Mesothelial cell of epicardium (in vitro differentiated cells): ENCODE results near the gene MMP10. TPM values are rescaled to one million over a fixed set of nuclear protein-coding genes. Genes with fewer than 3 reads are reported as not detected.
"Not testable (repeated sequence)": the region's sequence is repeated elsewhere in the genome, so short reads cannot be mapped to it uniquely, and the experiment has no call there.

Source experiments
- DNase-seq, 2 experiments: peaks; one replicate each; pipeline ENCODE4 v3.0.0; 2021; ENCODE audit warnings: low spot score in 2 of 2; ENCODE audit not compliant: unreplicated experiment in 2 of 2
- H3K27ac Mint-ChIP-seq: 2 replicates; pipeline ENCODE4 v1.8.0; 2021; ENCODE audit warnings: mixed read lengths
- H3K27me3 Mint-ChIP-seq: 2 replicates; pipeline ENCODE4 v1.8.0; 2021; ENCODE audit warnings: low read depth, mixed read lengths
- H3K36me3 Mint-ChIP-seq: 2 replicates; pipeline ENCODE4 v1.8.0; 2021; ENCODE audit warnings: mixed read lengths
- H3K4me1 Mint-ChIP-seq: 2 replicates; pipeline ENCODE4 v1.8.0; 2021; ENCODE audit warnings: mixed read lengths
- H3K4me3 Mint-ChIP-seq: 2 replicates; pipeline ENCODE4 v1.8.0; 2021; ENCODE audit warnings: mild to moderate bottlenecking, moderate library complexity, mixed read lengths
- H3K9me3 Mint-ChIP-seq: 2 replicates; pipeline ENCODE4 v1.8.0; 2021; ENCODE audit warnings: mixed read lengths
- CTCF ChIP-seq: fragments of 200-600 bp; sonication (generic); IDR thresholded peaks from one replicate; pipeline ENCODE4 v1.5.0; 2021; ENCODE audit warnings: antibody characterized with exemption; ENCODE audit not compliant: unreplicated experiment
- total RNA-seq: library from RNA; stranded (reverse); gene quantifications from 3 replicates; pipeline ENCODE4 v1.2.1, GENCODE V29; 2021

The MMP10 gene
- total RNA-seq, 1 donor from 2014 or later, result not detected

- peak in 1 of 2 experiments; percentile 43 for DNase-seq
- peak; percentile 53 for TF ChIP-seq CTCF
- Mint-ChIP-seq H3K4me3 (no peak overlapping the region), H3K9me3 (peaks cover 4% of the 10 kb centered on the region), H3K27me3 (no peaks in the 10 kb centered on the region), H3K27ac (no peak overlapping the region), H3K36me3 (peaks cover under 1% of the 10 kb centered on the region), H3K4me1 (no peaks in the 10 kb centered on the region)
These were observed 47.1 kb downstream of the MMP10 start for GRCh38 chr11:102733232-102733875.

- not testable (repeated sequence) for H3K27ac Mint-ChIP-seq, H3K27me3 Mint-ChIP-seq, H3K36me3 Mint-ChIP-seq, DNase-seq, H3K9me3 Mint-ChIP-seq, H3K4me3 Mint-ChIP-seq, H3K4me1 Mint-ChIP-seq
These were observed 49.5 kb downstream of the MMP10 start for GRCh38 chr11:102730944-102731343.

- TF ChIP-seq CTCF, result no peak
- no peaks in the 10 kb centered on the region for H3K36me3 Mint-ChIP-seq
- H3K27ac Mint-ChIP-seq, result no peak overlapping the region
- no peaks in the 10 kb centered on the region for H3K27me3 Mint-ChIP-seq
- DNase-seq, result no peak
- H3K9me3 Mint-ChIP-seq, result no peaks in the 10 kb centered on the region
- H3K4me3 Mint-ChIP-seq, result no peak overlapping the region
- H3K4me1 Mint-ChIP-seq, result no peaks in the 10 kb centered on the region
These were observed 50.3 kb downstream of the MMP10 start for GRCh38 chr11:102729849-102730815.

GRCh38 chr11:102727890-102728289 is 52.5 kb downstream of the MMP10 start:
- no peaks in the 10 kb centered on the region for H3K9me3 Mint-ChIP-seq
- no peak overlapping the region for H3K4me3 Mint-ChIP-seq
- H3K27me3 Mint-ChIP-seq, result no peaks in the 10 kb centered on the region
- no peak overlapping the region for H3K27ac Mint-ChIP-seq
- no peak for DNase-seq
- H3K4me1 Mint-ChIP-seq, result no peaks in the 10 kb centered on the region
- TF ChIP-seq CTCF, result no peak
- no peaks in the 10 kb centered on the region for H3K36me3 Mint-ChIP-seq

- DNase-seq, result no peak
- Mint-ChIP-seq H3K4me1 (no peaks in the 10 kb centered on the region), H3K27me3 (no peaks in the 10 kb centered on the region), H3K4me3 (no peak within 1 kb of the TSS), H3K27ac (no peak within 1 kb of the TSS), H3K9me3 (peaks cover 7% of the 10 kb centered on the region), H3K36me3 (no peaks in the 10 kb centered on the region)
- no peak for TF ChIP-seq CTCF
These were observed 55.4 kb downstream of the MMP10 start, which contains the start of gene MMP8 for GRCh38 chr11:102724904-102725500. TSS of gene MMP8 (minus strand) at chr11:102724954. CDS start at chr11:102724855, 99 bp downstream.
